ENCODE results near the gene GLRA3.
"Not testable (repeated sequence)": the region's sequence is repeated elsewhere in the genome, so short reads cannot be mapped to it uniquely, and the experiment has no call there.

GLRA3 gene

GRCh38 chr4:174713821-174714220 lies 115.2 kb downstream of the GLRA3 start:
- DNase-seq (ENCODE audit: low spot score): no peak

- no peak for DNase-seq (ENCODE audit: low spot score)
Measured at GRCh38 chr4:174713181-174713580, 115.9 kb downstream of the GLRA3 start.

- DNase-seq (ENCODE audit: low spot score): no peak
Measured at GRCh38 chr4:174709526-174709925, 119.5 kb downstream of the GLRA3 start.

- DNase-seq (ENCODE audit: low spot score): peak; percentile 3
Measured at GRCh38 chr4:174708381-174708780, 120.7 kb downstream of the GLRA3 start.

GRCh38 chr4:174707902-174708301 lies 121.1 kb downstream of the GLRA3 start:
- no peak for DNase-seq (ENCODE audit: low spot score)

GRCh38 chr4:174707051-174707676 lies 121.9 kb downstream of the GLRA3 start:
- peak; percentile 38 for DNase-seq (ENCODE audit: low spot score)

- peak; percentile 10 for DNase-seq (ENCODE audit: low spot score)
Measured at GRCh38 chr4:174702979-174703478, 126.0 kb downstream of the GLRA3 start.

- no peak for DNase-seq (ENCODE audit: low spot score)
Measured at GRCh38 chr4:174699654-174700053, 129.4 kb downstream of the GLRA3 start.

GRCh38 chr4:174697896-174698295 lies 131.2 kb downstream of the GLRA3 start:
- DNase-seq (ENCODE audit: low spot score): no peak

- DNase-seq (ENCODE audit: low spot score): no peak
Measured at GRCh38 chr4:174697202-174697601, 131.8 kb downstream of the GLRA3 start.

GRCh38 chr4:174696657-174697056 lies 132.4 kb downstream of the GLRA3 start:
- DNase-seq (ENCODE audit: low spot score): no peak

GRCh38 chr4:174691876-174692275 lies 137.2 kb downstream of the GLRA3 start:
- not testable (repeated sequence) for DNase-seq (ENCODE audit: low spot score)

GRCh38 chr4:174690665-174691064 lies 138.4 kb downstream of the GLRA3 start:
- no peak for DNase-seq (ENCODE audit: low spot score)

- no peak for DNase-seq (ENCODE audit: low spot score)
Measured at GRCh38 chr4:174689618-174690017, 139.4 kb downstream of the GLRA3 start.

GRCh38 chr4:174686826-174687225 lies 142.2 kb downstream of the GLRA3 start:
- DNase-seq (ENCODE audit: low spot score): no peak

GRCh38 chr4:174681723-174682300 lies 147.2 kb downstream of the GLRA3 start:
- DNase-seq (ENCODE audit: low spot score): peak; percentile 45

GRCh38 chr4:174674305-174674840 lies 154.7 kb downstream of the GLRA3 start:
- DNase-seq (ENCODE audit: low spot score): peak; percentile 25

- DNase-seq (ENCODE audit: low spot score): no peak
Measured at GRCh38 chr4:174673865-174674264, 155.2 kb downstream of the GLRA3 start.

- DNase-seq (ENCODE audit: low spot score): no peak
Measured at GRCh38 chr4:174672276-174672675, 156.8 kb downstream of the GLRA3 start.

- DNase-seq (ENCODE audit: low spot score): peak; percentile 92
Measured at GRCh38 chr4:174669270-174669669, 159.8 kb downstream of the GLRA3 start.

- DNase-seq (ENCODE audit: low spot score): no peak
Measured at GRCh38 chr4:174665799-174666198, 163.2 kb downstream of the GLRA3 start.

GRCh38 chr4:174663216-174663615 lies 165.8 kb downstream of the GLRA3 start:
- DNase-seq (ENCODE audit: low spot score): no peak

- DNase-seq (ENCODE audit: low spot score): no peak
Measured at GRCh38 chr4:174658246-174658645, 170.8 kb downstream of the GLRA3 start.

GRCh38 chr4:174657472-174657871 lies 171.6 kb downstream of the GLRA3 start:
- DNase-seq (ENCODE audit: low spot score): no peak
